Upper lobe of right lung (tissue), 1 donor: ENCODE measurements around the gene TBC1D23. TPM values are rescaled to one million over a fixed set of nuclear protein-coding genes. Genes with fewer than 3 reads are reported as not detected.
"Not testable (repeated sequence)": the region's sequence is repeated elsewhere in the genome, so short reads cannot be mapped to it uniquely, and the experiment has no call there.

ENCODE experiments used
- ATAC-seq: fragments of 200-7000 bp; cut with Tn5 transposase; one replicate; pipeline ENCODE4 v1.9.1; 2020; ENCODE audit warnings: mild to moderate bottlenecking, moderate library complexity
- DNase-seq: peaks from one replicate; pipeline ENCODE4 v3.0.0-alpha.2; 2020
- H3K27ac ChIP-seq: fragments of 200-600 bp; one replicate; pipeline ENCODE4 v1.8.0; 2022
- H3K27me3 ChIP-seq: fragments of 200-600 bp; one replicate; pipeline ENCODE4 v1.8.0; 2022; ENCODE audit warnings: mild to moderate bottlenecking
- H3K36me3 ChIP-seq: fragments of 200-600 bp; one replicate; pipeline ENCODE4 v1.8.0; 2022
- H3K4me1 ChIP-seq: fragments of 200-600 bp; one replicate; pipeline ENCODE4 v1.8.0; 2022
- H3K4me3 ChIP-seq: fragments of 200-600 bp; one replicate; pipeline ENCODE4 v1.8.0; 2022; ENCODE audit warnings: mild to moderate bottlenecking
- H3K9me3 ChIP-seq: fragments of 200-600 bp; one replicate; pipeline ENCODE4 v1.8.0; 2022
- intact Hi-C: fragments of 100-400 bp; cut with DNase I; formaldehyde crosslinking; loops from one replicate; pipeline ENCODE4 v1.11.0; 2022
- total RNA-seq: library from RNA; stranded (reverse); fragmentation: NEBNext Ultra II Directional; extraction: Animal tissue kit (Norgen Biotek cat#: 25700); gene quantifications from one replicate; pipeline ENCODE4 v1.2.1, GENCODE V29; 2021
- TF ChIP-seq, protein P1 (sequence below): fragments of 200-600 bp; IDR thresholded peaks from one replicate; pipeline ENCODE4 v1.8.0; 2022; ENCODE audit warnings: antibody characterized with exemption
- donor health status: DM: no; HTN: yes; CAD: no; lungs with severe emphysema.

The TBC1D23 gene
- total RNA-seq, 1 donor from 2014 or later = 47.4 TPM

- TF ChIP-seq, protein P1, sequence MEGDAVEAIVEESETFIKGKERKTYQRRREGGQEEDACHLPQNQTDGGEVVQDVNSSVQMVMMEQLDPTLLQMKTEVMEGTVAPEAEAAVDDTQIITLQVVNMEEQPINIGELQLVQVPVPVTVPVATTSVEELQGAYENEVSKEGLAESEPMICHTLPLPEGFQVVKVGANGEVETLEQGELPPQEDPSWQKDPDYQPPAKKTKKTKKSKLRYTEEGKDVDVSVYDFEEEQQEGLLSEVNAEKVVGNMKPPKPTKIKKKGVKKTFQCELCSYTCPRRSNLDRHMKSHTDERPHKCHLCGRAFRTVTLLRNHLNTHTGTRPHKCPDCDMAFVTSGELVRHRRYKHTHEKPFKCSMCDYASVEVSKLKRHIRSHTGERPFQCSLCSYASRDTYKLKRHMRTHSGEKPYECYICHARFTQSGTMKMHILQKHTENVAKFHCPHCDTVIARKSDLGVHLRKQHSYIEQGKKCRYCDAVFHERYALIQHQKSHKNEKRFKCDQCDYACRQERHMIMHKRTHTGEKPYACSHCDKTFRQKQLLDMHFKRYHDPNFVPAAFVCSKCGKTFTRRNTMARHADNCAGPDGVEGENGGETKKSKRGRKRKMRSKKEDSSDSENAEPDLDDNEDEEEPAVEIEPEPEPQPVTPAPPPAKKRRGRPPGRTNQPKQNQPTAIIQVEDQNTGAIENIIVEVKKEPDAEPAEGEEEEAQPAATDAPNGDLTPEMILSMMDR = no peak
- ATAC-seq (no peak), DNase-seq (no peak)
- Histone ChIP-seq H3K4me3 (no peak overlapping the region), H3K27me3 (no peaks in the 10 kb centered on the region), H3K36me3 (no peaks in the 10 kb centered on the region), H3K4me1 (peaks cover 6% of the 10 kb centered on the region), H3K9me3 (no peaks in the 10 kb centered on the region), H3K27ac (no peak overlapping the region)
- intact Hi-C loops = no loop called here
Observed at GRCh38 chr3:100333051-100333450, 72.3 kb downstream of the TBC1D23 start.

GRCh38 chr3:100333970-100334487 lies 73.2 kb downstream of the TBC1D23 start:
- peak overlapping the region; percentile 72 for H3K27ac ChIP-seq
- DNase-seq (no peak), ATAC-seq (no peak)
- no peaks in the 10 kb centered on the region for H3K27me3 ChIP-seq
- TF ChIP-seq, protein P1 = no peak
- intact Hi-C loops = no loop called here
- H3K9me3 ChIP-seq = no peaks in the 10 kb centered on the region
- H3K36me3 ChIP-seq = peaks cover 2% of the 10 kb centered on the region
- H3K4me3 ChIP-seq = peak overlapping the region; percentile 73
- peaks cover 6% of the 10 kb centered on the region for H3K4me1 ChIP-seq

GRCh38 chr3:100334488-100335351 lies 73.9 kb downstream of the TBC1D23 start, which contains the start of gene NIT2:
Gene NIT2, plus strand, starts transcription at chr3:100334757. Its CDS starts 35 bp downstream, at chr3:100334792.
- Histone ChIP-seq H3K27me3 (no peaks in the 10 kb centered on the region), H3K4me1 (peaks cover 6% of the 10 kb centered on the region), H3K9me3 (no peaks in the 10 kb centered on the region), H3K36me3 (peaks cover 9% of the 10 kb centered on the region), H3K4me3 (peak within 1 kb of the TSS; percentile 73), H3K27ac (peak within 1 kb of the TSS; percentile 72)
- TF ChIP-seq, protein P1 = no peak
- DNase-seq (peak; percentile 95), ATAC-seq (peak; percentile 98)
- intact Hi-C loops = no loop called here

GRCh38 chr3:100335434-100335833 lies 74.6 kb downstream of the TBC1D23 start:
- Histone ChIP-seq H3K4me1 (peaks cover 6% of the 10 kb centered on the region), H3K36me3 (peaks cover 16% of the 10 kb centered on the region), H3K9me3 (no peaks in the 10 kb centered on the region), H3K27me3 (no peaks in the 10 kb centered on the region), H3K27ac (peak overlapping the region; percentile 72), H3K4me3 (peak overlapping the region; percentile 73)
- ATAC-seq = peak; percentile 3
- intact Hi-C loops = no loop called here
- DNase-seq = no peak
- TF ChIP-seq, protein P1 = no peak

- H3K27me3 ChIP-seq, intact Hi-C loops, H3K4me1 ChIP-seq, ATAC-seq, H3K9me3 ChIP-seq, DNase-seq, H3K4me3 ChIP-seq, H3K27ac ChIP-seq: not testable (repeated sequence)
- H3K36me3 ChIP-seq = peaks cover 24% of the 10 kb centered on the region
Observed at GRCh38 chr3:100336229-100336628, 75.4 kb downstream of the TBC1D23 start.

DNA sequence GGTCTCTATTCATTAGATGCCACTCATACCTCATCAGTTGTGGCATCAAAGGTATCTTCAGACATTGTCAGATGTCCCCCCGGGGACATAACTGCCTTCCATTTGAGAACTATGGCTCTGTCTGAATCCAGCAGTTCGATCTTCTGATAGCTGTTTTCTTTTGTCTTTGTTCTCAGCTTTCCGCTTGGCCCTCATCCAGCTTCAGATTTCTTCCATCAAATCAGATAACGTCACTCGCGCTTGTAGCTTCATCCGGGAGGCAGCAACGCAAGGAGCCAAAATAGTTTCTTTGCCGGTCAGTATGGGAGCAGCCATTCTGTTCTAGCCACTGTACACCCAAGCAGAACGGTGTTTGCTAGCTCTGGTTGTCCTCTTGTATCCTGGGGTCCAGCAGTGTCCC lies 78.1 kb downstream of the TBC1D23 start:
- ATAC-seq = no peak
- Histone ChIP-seq H3K36me3 (peaks cover 36% of the 10 kb centered on the region), H3K27me3 (no peaks in the 10 kb centered on the region), H3K27ac (no peak overlapping the region), H3K4me1 (peaks cover 6% of the 10 kb centered on the region), H3K9me3 (no peaks in the 10 kb centered on the region), H3K4me3 (no peak overlapping the region)
- TF ChIP-seq, protein P1 = no peak
- DNase-seq = no peak
- intact Hi-C loops = no loop called here
